Neural cell (in vitro differentiated cells): ENCODE data around the gene LRCH4. TPM values are rescaled to one million over a fixed set of nuclear protein-coding genes. Genes with fewer than 3 reads are reported as not detected.

Experiments used
- H2AFZ ChIP-seq: fragments of 200-600, 300-800 bp; sonication (generic), shearing (Covaris generic); 2 replicates; pipeline ENCODE4 v1.6.0; 2014; ENCODE audit warnings: low read depth, mild to moderate bottlenecking, antibody characterized with exemption, low read length, moderate library complexity
- H3F3A ChIP-seq: fragments of 200-600 bp; shearing (Covaris generic); 2 replicates; pipeline ENCODE4 v1.6.1; 2016; ENCODE audit warnings: mild to moderate bottlenecking, moderate library complexity, mixed read lengths, antibody characterized with exemption, low read length; ENCODE audit not compliant: insufficient read depth, poor library complexity, severe bottlenecking
- H3K27ac ChIP-seq: fragments of 200-600, 300-800 bp; sonication (generic), shearing (Covaris generic); 2 replicates; pipeline ENCODE4 v1.5.1; 2014; ENCODE audit warnings: mild to moderate bottlenecking, low read length, moderate library complexity
- H3K27me3 ChIP-seq: fragments of 300-800, 200-600 bp; sonication (generic), shearing (Covaris generic); 2 replicates; pipeline ENCODE4 v1.6.0; 2014; ENCODE audit warnings: mild to moderate bottlenecking, low read depth, low read length, moderate library complexity; ENCODE audit not compliant: insufficient read depth
- H3K36me3 ChIP-seq: fragments of 300-800, 200-600 bp; sonication (generic), shearing (Covaris generic); 2 replicates; pipeline ENCODE4 v1.5.1; 2014; ENCODE audit warnings: mild to moderate bottlenecking, antibody characterized with exemption, low read length, moderate library complexity; ENCODE audit not compliant: insufficient read depth
- H3K4me2 ChIP-seq: fragments of 300-800, 200-600 bp; sonication (generic), shearing (Covaris generic); 2 replicates; pipeline ENCODE4 v1.6.0; 2014; ENCODE audit warnings: mild to moderate bottlenecking, low read length
- H3K4me3 ChIP-seq: fragments of 300-800, 200-600 bp; sonication (generic), shearing (Covaris generic); 2 replicates; pipeline ENCODE4 v1.5.1; 2014; ENCODE audit warnings: mild to moderate bottlenecking, low read length, moderate library complexity
- H3K79me2 ChIP-seq: fragments of 200-600 bp; shearing (Covaris generic); replicated peaks from 2 replicates; pipeline ENCODE4 v1.6.0; 2014; ENCODE audit warnings: mild to moderate bottlenecking, low read length, moderate library complexity; ENCODE audit not compliant: insufficient read depth
- H3K9ac ChIP-seq: fragments of 300-800, 200-600 bp; sonication (generic), shearing (Covaris generic); 2 replicates; pipeline ENCODE4 v1.6.1; 2016; ENCODE audit warnings: mild to moderate bottlenecking, low read length, mixed read lengths
- H3K9me2 ChIP-seq: fragments of 200-600 bp; shearing (Covaris generic); 2 replicates; pipeline ENCODE4 v1.6.1; 2016; ENCODE audit warnings: mild to moderate bottlenecking, low read length, mixed read lengths; ENCODE audit not compliant: insufficient read depth
- H3K9me3 ChIP-seq: fragments of 200-600, 300-800 bp; sonication (generic), shearing (Covaris generic); 2 replicates; pipeline ENCODE4 v1.6.1; 2016; ENCODE audit warnings: mild to moderate bottlenecking, mixed run types, low read length, moderate library complexity, mixed read lengths
- H4K20me1 ChIP-seq: fragments of 200-600 bp; shearing (Covaris generic); 2 replicates; pipeline ENCODE4 v1.6.1; 2016; ENCODE audit warnings: mild to moderate bottlenecking, mixed run types; ENCODE audit not compliant: insufficient read depth
- CTCF ChIP-seq: fragments of 450-650 bp; IDR thresholded peaks from 2 replicates; pipeline ENCODE4 v1.5.1; 2014; ENCODE audit warnings: antibody characterized with exemption, mild to moderate bottlenecking, moderate library complexity; ENCODE audit not compliant: poor library complexity, severe bottlenecking
- EP300 ChIP-seq: fragments of 450-650 bp; conservative IDR thresholded peaks from 2 replicates; pipeline ENCODE4 v1.6.1; 2014; ENCODE audit warnings: antibody characterized with exemption, mild to moderate bottlenecking, moderate library complexity; ENCODE audit not compliant: poor library complexity, severe bottlenecking
- EZH2 ChIP-seq: fragments of 200-600, 300-800 bp; shearing (Covaris generic), sonication (generic); IDR thresholded peaks from 2 replicates; pipeline ENCODE4 v1.6.1; 2014; ENCODE audit warnings: antibody characterized with exemption, low read length, borderline replicate concordance, mild to moderate bottlenecking; ENCODE audit not compliant: insufficient read depth, poor library complexity, severe bottlenecking
- MXI1 ChIP-seq: fragments of 450-650 bp; conservative IDR thresholded peaks from 2 replicates; pipeline ENCODE4 v1.6.1; 2014; ENCODE audit warnings: antibody characterized with exemption, mild to moderate bottlenecking; ENCODE audit not compliant: poor library complexity, severe bottlenecking
- POLR2AphosphoS5 ChIP-seq: IDR thresholded peaks from 2 replicates; pipeline ENCODE4 v1.6.1; 2012
- REST ChIP-seq: IDR thresholded peaks from 2 replicates; pipeline ENCODE4 v1.6.1; 2012; ENCODE audit warnings: borderline replicate concordance
- SMC3 ChIP-seq: fragments of 450-650 bp; conservative IDR thresholded peaks from 2 replicates; pipeline ENCODE4 v1.6.1; 2014; ENCODE audit warnings: antibody characterized with exemption, mild to moderate bottlenecking, moderate library complexity; ENCODE audit not compliant: poor library complexity
- TAF1 ChIP-seq: IDR thresholded peaks from 2 replicates; pipeline ENCODE4 v1.6.1; 2012; ENCODE audit warnings: low read depth
- polyA plus RNA-seq: library from polyadenylated mRNA; depleted of rRNA; stranded (reverse); fragments of >200 nt; gene quantifications from 2 replicates; pipeline ENCODE4 v1.2.3, GENCODE V29; 2014

The LRCH4 gene
- polyA plus RNA-seq, 1 donor from 2014 or later = 17.2 TPM

- TF ChIP-seq MXI1 (no peak), EP300 (no peak), SMC3 (no peak), POLR2AphosphoS5 (no peak), EZH2 (no peak), TAF1 (no peak), REST (no peak), CTCF (no peak)
- no peaks in the 10 kb centered on the region for H3F3A ChIP-seq
- H3K27me3 ChIP-seq = peaks cover 27% of the 10 kb centered on the region
- no peak overlapping the region for H3K4me3 ChIP-seq
- H3K79me2 ChIP-seq = no peaks in the 10 kb centered on the region
- H3K9ac ChIP-seq = no peak overlapping the region
- H3K27ac ChIP-seq = no peak overlapping the region
- H3K9me3 ChIP-seq = no peaks in the 10 kb centered on the region
- H3K4me2 ChIP-seq = no peak overlapping the region
- H3K36me3 ChIP-seq = no peaks in the 10 kb centered on the region
- H2AFZ ChIP-seq = no peak overlapping the region
- no peaks in the 10 kb centered on the region for H3K9me2 ChIP-seq
- H4K20me1 ChIP-seq = no peaks in the 10 kb centered on the region
These were observed 12.8 kb downstream of the LRCH4 start for GRCh38 chr7:100572949-100573675.

- H3F3A ChIP-seq = no peaks in the 10 kb centered on the region
- no peak overlapping the region for H3K9ac ChIP-seq
- no peaks in the 10 kb centered on the region for H3K9me3 ChIP-seq
- peaks cover 27% of the 10 kb centered on the region for H3K27me3 ChIP-seq
- H4K20me1 ChIP-seq = no peaks in the 10 kb centered on the region
- no peak overlapping the region for H3K4me2 ChIP-seq
- H2AFZ ChIP-seq = no peak overlapping the region
- H3K4me3 ChIP-seq = no peak overlapping the region
- H3K79me2 ChIP-seq = no peaks in the 10 kb centered on the region
- H3K27ac ChIP-seq = no peak overlapping the region
- no peaks in the 10 kb centered on the region for H3K9me2 ChIP-seq
- no peaks in the 10 kb centered on the region for H3K36me3 ChIP-seq
- no peak for TF ChIP-seq SMC3
- TF ChIP-seq EZH2 = no peak
- no peak for TF ChIP-seq TAF1
- TF ChIP-seq REST = no peak
- no peak for TF ChIP-seq MXI1
- no peak for TF ChIP-seq CTCF
- no peak for TF ChIP-seq EP300
These were observed 13.5 kb downstream of the LRCH4 start for GRCh38 chr7:100572281-100572948.
